ENCODE measurements around the gene FAM131B. TPM values are rescaled to one million over a fixed set of nuclear protein-coding genes. Genes with fewer than 3 reads are reported as not detected.

FAM131B gene
- total and polyA plus RNA-seq, 2 experiments from 2014 or later, result 0.87 to 1.9 TPM

GRCh38 chr7:143397710-143398530, 35.4 kb upstream of the FAM131B start:
- no peak for DNase-seq (ENCODE audit: low spot score)
- H3K79me2 ChIP-seq, result no peaks in the 10 kb centered on the region
- H4K20me1 ChIP-seq (ENCODE audit: insufficient read depth, poor library complexity, severe bottlenecking), result no peaks in the 10 kb centered on the region
- H3K4me1 ChIP-seq (ENCODE audit: insufficient read depth), result peaks cover 26% of the 10 kb centered on the region
- no peaks in the 10 kb centered on the region for H3K9me2 ChIP-seq (replicated peaks; ENCODE audit: insufficient read depth)
- WGBS (ENCODE audit: low lambda C conversion rate, missing lambda C conversion rate), result 91% methylated on average over 16 of the region's 16 CpGs
- H3K4me2 ChIP-seq, result no peak overlapping the region
- H3K4me3 ChIP-seq, result no peak overlapping the region
- no peaks in the 10 kb centered on the region for H3K9me3 ChIP-seq (ENCODE audit: low read depth)
- no peaks in the 10 kb centered on the region for H3K36me3 ChIP-seq (replicated peaks; ENCODE audit: insufficient read depth, low read depth)
- TF ChIP-seq CTCF (IDR thresholded peaks at IDR 0.05; ENCODE audit: poor library complexity), result no peak
- no peak for TF ChIP-seq EZH2phosphoT487 (IDR thresholded peaks at IDR 0.05; ENCODE audit: low read depth, severe bottlenecking, unreplicated experiment)
- TF ChIP-seq EZH2 (IDR thresholded peaks at IDR 0.05; ENCODE audit: borderline replicate concordance), result no peak
- H2AFZ ChIP-seq, result no peak overlapping the region
- H3K27ac ChIP-seq, result no peak overlapping the region
- H3K27me3 ChIP-seq, result no peaks in the 10 kb centered on the region

- TF ChIP-seq EZH2 (IDR thresholded peaks at IDR 0.05; ENCODE audit: borderline replicate concordance) (no peak), CTCF (IDR thresholded peaks at IDR 0.05; ENCODE audit: poor library complexity) (no peak), EZH2phosphoT487 (IDR thresholded peaks at IDR 0.05; ENCODE audit: low read depth, severe bottlenecking, unreplicated experiment) (no peak)
- H3K36me3 ChIP-seq (replicated peaks; ENCODE audit: insufficient read depth, low read depth), result no peaks in the 10 kb centered on the region
- DNase-seq (ENCODE audit: low spot score), result no peak
- no peak overlapping the region for H2AFZ ChIP-seq
- H3K4me3 ChIP-seq, result no peak overlapping the region
- peaks cover 29% of the 10 kb centered on the region for H3K4me1 ChIP-seq (ENCODE audit: insufficient read depth)
- H3K9me3 ChIP-seq (ENCODE audit: low read depth), result no peaks in the 10 kb centered on the region
- H3K79me2 ChIP-seq, result no peaks in the 10 kb centered on the region
- H4K20me1 ChIP-seq (ENCODE audit: insufficient read depth, poor library complexity, severe bottlenecking), result no peaks in the 10 kb centered on the region
- 86% methylated on average over 28 of the region's 28 CpGs for WGBS (ENCODE audit: low lambda C conversion rate, missing lambda C conversion rate)
- H3K9me2 ChIP-seq (replicated peaks; ENCODE audit: insufficient read depth), result no peaks in the 10 kb centered on the region
- no peak overlapping the region for H3K4me2 ChIP-seq
- H3K27me3 ChIP-seq, result no peaks in the 10 kb centered on the region
- H3K27ac ChIP-seq, result no peak overlapping the region
Observed at GRCh38 chr7:143396625-143397556, 34.4 kb upstream of the FAM131B start.

GRCh38 chr7:143396182-143396581, 33.7 kb upstream of the FAM131B start:
- no peak overlapping the region for H3K4me2 ChIP-seq
- H4K20me1 ChIP-seq (ENCODE audit: insufficient read depth, poor library complexity, severe bottlenecking), result no peaks in the 10 kb centered on the region
- no peaks in the 10 kb centered on the region for H3K27me3 ChIP-seq
- H3K4me1 ChIP-seq (ENCODE audit: insufficient read depth), result peaks cover 35% of the 10 kb centered on the region
- no peak overlapping the region for H3K4me3 ChIP-seq
- no peaks in the 10 kb centered on the region for H3K9me2 ChIP-seq (replicated peaks; ENCODE audit: insufficient read depth)
- 74% methylated on average over 7 of the region's 7 CpGs for WGBS (ENCODE audit: low lambda C conversion rate, missing lambda C conversion rate)
- no peaks in the 10 kb centered on the region for H3K79me2 ChIP-seq
- TF ChIP-seq EZH2 (IDR thresholded peaks at IDR 0.05; ENCODE audit: borderline replicate concordance), result no peak
- no peak for TF ChIP-seq CTCF (IDR thresholded peaks at IDR 0.05; ENCODE audit: poor library complexity)
- no peak for TF ChIP-seq EZH2phosphoT487 (IDR thresholded peaks at IDR 0.05; ENCODE audit: low read depth, severe bottlenecking, unreplicated experiment)
- no peak overlapping the region for H2AFZ ChIP-seq
- no peak for DNase-seq (ENCODE audit: low spot score)
- H3K9me3 ChIP-seq (ENCODE audit: low read depth), result no peaks in the 10 kb centered on the region
- H3K36me3 ChIP-seq (replicated peaks; ENCODE audit: insufficient read depth, low read depth), result no peaks in the 10 kb centered on the region
- H3K27ac ChIP-seq, result no peak overlapping the region

Data from hepatocyte (in vitro differentiated cells).